IPS-18c (cell line): Measurements from ENCODE around the gene IL17RA.

Source experiments
- H3K4me3 ChIP-seq: 2 replicates; pipeline ENCODE4 v1.7.0; 2013; ENCODE audit warnings: low read depth, mild to moderate bottlenecking, low read length, moderate library complexity; ENCODE audit not compliant: insufficient read depth
- H3K9me3 ChIP-seq: one replicate; pipeline ENCODE4 v1.6.1; 2013; ENCODE audit warnings: mild to moderate bottlenecking, low read length, moderate library complexity; ENCODE audit not compliant: control insufficient read depth, insufficient read depth

Gene IL17RA

GRCh38 chr22:17113600-17113999 is 28.8 kb downstream of the IL17RA start:
- no peak overlapping the region for H3K4me3 ChIP-seq
- H3K9me3 ChIP-seq: no peaks in the 10 kb centered on the region

DNA sequence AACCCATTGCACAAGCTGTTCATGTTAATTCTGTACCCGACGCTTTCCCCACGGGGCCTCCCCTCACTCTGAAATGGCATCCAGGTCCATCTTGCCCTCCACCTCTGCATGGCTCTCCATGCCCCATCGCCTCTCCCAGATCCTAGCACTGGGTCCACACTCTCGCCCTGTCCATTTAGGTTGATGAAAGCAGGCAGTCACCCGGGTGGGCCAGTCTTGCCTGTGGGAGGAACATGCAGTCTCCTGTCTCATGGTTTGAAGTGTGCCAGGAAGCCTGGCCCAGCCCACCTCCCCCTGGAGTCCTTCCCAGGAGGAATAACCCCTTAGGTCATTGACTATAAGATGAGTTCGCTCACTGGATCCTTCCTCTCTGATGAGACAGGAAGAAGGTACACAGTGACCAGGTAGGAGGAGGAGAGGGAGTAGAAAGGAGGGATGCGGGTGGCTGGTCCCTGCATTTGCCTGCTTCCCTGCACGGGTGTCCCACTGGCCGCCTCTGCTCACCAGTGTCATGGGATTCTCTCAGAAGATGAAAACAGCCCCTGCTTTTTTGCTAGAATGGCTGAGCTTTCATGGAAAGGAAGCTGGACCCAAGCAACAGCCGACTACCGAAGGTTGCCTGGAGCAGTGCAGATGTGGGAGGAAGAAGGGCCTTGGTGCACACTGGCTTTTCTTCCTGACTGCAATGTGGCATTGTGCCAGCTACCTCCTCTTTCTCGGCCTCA is 29.5 kb downstream of the IL17RA start:
- H3K4me3 ChIP-seq: no peak overlapping the region
- H3K9me3 ChIP-seq: no peaks in the 10 kb centered on the region

DNA sequence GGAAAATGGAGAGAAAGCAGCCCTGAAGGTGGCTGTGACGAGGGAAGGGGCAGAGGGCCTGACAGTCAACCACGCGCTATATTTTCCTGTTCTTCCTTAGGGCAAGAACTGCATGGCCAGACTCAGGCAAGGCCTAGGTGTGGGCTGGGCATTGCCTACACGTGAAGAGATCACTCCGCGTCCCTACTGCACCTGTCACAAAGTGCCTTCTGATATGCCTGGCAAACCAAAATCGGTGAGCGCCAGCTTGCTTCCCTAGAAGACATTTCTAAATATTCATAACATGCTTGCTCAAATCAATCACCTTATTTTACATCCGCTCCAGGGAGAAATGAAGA is 30.1 kb downstream of the IL17RA start:
- no peaks in the 10 kb centered on the region for H3K9me3 ChIP-seq
- no peak overlapping the region for H3K4me3 ChIP-seq

DNA sequence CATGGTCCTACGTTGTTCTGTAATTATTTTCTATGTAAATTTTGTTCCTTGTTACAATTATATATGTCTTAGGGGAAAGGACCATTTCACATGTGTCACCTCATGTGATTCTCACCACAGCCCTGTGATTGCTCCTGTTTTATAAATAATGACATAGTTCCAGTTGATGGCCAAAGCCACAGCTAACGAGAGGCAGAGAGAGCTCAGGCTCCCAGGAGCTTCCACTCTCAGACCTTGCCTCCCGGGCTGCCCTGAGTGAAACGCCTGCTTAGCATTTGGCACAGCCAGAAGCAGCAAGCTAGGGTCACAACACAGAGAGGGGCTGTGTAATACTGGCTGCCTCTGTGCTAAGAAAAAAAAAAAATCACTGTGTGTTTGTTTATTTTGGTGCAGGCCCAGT is 30.4 kb downstream of the IL17RA start:
- Histone ChIP-seq H3K4me3 (no peak overlapping the region), H3K9me3 (no peaks in the 10 kb centered on the region)

DNA sequence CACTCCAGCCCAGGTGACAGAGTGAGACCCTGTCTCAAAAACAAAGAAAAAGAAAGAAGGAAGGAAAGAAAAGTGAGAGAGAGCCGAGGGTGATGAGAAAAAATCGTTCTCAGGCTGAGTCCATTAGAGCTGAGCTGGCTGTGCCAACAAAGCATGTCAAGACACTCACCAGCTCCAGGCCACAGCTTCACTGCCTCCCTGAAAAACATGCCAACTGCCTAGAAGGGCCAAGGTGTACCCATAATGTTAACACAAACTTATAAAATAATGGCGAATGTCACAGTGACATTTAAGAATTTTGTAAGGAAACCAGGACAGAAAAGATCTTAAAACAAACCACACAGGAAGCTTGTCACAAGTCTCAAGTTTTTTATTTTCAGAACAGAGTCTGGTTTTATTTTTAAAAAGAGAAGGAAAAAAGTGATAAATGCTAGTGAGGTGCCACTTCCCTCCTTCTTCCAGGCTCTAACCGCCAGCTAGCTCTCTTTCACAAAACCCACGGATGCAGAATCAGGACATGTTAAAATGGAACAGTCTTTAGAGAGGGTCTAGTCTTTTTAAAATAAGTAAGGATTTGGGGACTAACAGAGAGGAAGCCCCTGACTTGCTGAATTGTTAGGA is 31.3 kb downstream of the IL17RA start:
- Histone ChIP-seq H3K4me3 (no peak overlapping the region), H3K9me3 (no peaks in the 10 kb centered on the region)

- no peaks in the 10 kb centered on the region for H3K9me3 ChIP-seq
- peak overlapping the region; percentile 24; the same call in 1 of the 2 replicates for H3K4me3 ChIP-seq
These were observed 32.0 kb downstream of the IL17RA start for GRCh38 chr22:17116572-17117330.

DNA sequence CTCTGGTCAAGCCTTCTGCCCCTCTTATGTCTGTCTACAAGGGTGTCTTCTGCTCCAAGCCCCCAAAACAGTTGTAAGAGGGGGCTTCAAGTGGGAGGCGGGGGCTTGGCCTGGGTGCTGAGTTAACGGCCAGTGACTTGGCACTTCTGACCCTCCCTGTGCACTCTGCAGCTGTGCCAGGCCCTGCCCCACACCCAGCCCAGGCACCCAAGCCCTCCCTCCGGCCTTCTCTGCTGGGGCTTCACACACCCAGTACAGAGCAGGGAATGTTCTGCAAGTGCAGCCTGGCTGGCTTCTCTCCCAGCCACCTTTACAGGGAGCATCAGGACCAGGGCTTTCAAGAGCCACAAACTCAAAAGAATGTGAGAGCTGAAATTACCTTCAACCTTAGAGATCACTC is 32.6 kb downstream of the IL17RA start:
- H3K4me3 ChIP-seq: peak overlapping the region; percentile 24; the same call in 1 of the 2 replicates
- no peaks in the 10 kb centered on the region for H3K9me3 ChIP-seq

GRCh38 chr22:17117890-17118289 is 33.1 kb downstream of the IL17RA start:
- H3K4me3 ChIP-seq: no peak overlapping the region

DNA sequence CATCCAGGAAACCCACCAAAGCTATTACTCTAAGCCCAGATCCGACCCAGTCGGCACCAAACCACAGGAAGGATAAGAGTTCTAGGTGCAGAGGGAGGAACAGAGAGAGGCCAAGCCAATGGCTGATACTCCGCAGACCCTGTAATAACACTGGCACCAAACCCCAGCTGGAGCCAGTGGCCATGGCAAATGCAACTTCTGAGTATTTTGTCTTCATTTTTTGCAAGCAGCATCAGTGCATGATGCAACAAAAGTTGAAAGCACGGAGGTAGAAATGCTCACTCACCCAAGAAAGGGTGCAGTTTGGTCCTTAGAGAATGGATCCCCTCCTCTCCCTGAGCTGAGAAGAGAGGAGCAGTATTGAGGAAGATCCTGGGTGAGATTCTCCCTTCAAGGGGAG is 33.5 kb downstream of the IL17RA start:
- Histone ChIP-seq H3K4me3 (no peak overlapping the region), H3K9me3 (no peaks in the 10 kb centered on the region)

More at GRCh38 chr22:17117890-17118289, 33.1 kb downstream of the IL17RA start:
- no peaks in the 10 kb centered on the region for H3K9me3 ChIP-seq

- no peak overlapping the region for H3K4me3 ChIP-seq
These were observed 34.8 kb downstream of the IL17RA start for GRCh38 chr22:17119481-17120202.

DNA sequence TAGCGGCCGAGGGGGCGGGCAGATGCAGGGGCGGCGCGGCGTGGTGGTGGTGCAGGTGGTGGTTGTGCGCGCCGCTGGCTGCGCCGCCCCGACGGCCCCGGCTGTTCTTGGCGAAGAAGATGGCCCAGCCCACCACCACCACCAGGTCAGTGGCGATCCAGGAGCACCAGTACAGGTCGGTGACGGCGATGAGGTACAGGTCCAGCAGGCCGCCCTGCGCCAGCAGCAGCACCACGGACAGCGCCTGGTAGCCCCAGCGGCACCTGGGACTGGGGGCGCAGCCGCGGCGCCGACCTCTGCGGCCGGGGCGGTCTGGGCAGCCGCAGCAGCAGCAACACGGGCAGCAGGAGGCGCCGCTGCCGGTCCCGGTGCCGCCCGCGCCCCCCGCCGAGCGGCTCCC is 35.5 kb downstream of the IL17RA start:
- peak overlapping the region; percentile 73; the same call in 1 of the 2 replicates for H3K4me3 ChIP-seq

More at GRCh38 chr22:17119481-17120202, 34.8 kb downstream of the IL17RA start:
- no peaks in the 10 kb centered on the region for H3K9me3 ChIP-seq

GRCh38 chr22:17120711-17121232 is 36.0 kb downstream of the IL17RA start:
- H3K4me3 ChIP-seq: peak overlapping the region; percentile 73
- H3K9me3 ChIP-seq: no peaks in the 10 kb centered on the region

More for the DNA sequence above, 35.5 kb downstream of the IL17RA start:
- H3K9me3 ChIP-seq: no peaks in the 10 kb centered on the region

- Histone ChIP-seq H3K4me3 (peak within 1 kb of the TSS; percentile 73), H3K9me3 (no peaks in the 10 kb centered on the region)
These were observed 36.7 kb downstream of the IL17RA start, which contains the start of gene TMEM121B for GRCh38 chr22:17121233-17122195. Gene TMEM121B, minus strand, starts transcription at chr22:17121360. Its CDS starts 233 bp downstream, at chr22:17121127.

DNA sequence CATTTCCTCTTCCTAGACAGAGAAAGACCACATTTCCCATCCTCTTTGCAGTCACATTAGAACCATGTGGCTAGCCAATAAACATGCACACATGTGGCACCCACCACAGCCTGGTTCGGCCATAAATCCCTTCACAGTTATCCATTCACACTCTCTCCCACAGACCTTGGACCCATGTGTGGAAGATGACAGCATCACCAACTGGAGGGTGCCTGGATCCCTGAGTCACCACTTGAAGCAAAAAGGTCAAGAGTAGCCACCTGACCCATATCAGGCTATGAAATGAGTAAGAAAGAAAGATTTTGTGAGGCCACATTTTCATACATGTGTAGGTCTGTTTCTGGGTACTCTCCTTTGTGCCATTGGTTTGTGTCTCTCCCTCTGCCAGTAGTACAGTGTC is 45.4 kb downstream of the IL17RA start:
- H3K9me3 ChIP-seq: no peaks in the 10 kb centered on the region

DNA sequence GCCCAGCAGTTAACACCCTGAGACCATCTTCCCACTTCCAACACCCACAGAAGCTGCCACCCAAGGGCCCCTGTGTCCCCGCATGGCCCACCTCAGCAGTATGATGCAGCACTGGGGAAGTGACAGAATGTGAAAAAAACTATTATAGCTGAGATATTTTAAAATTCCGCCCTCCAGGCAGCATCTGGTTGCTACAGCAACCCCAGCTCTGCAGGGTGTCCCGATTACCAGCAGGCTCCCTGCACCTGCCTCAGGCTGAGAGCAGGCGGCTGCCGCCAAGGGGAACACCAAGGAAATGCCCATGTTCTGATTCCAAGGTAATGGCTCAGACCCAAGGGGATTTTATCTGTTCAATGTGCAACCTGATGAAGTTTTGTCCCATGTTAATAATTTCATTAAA is 46.9 kb downstream of the IL17RA start:
- Histone ChIP-seq H3K4me3 (no peak overlapping the region), H3K9me3 (no peaks in the 10 kb centered on the region)

More for the DNA sequence above, 45.4 kb downstream of the IL17RA start:
- no peak overlapping the region for H3K4me3 ChIP-seq

DNA sequence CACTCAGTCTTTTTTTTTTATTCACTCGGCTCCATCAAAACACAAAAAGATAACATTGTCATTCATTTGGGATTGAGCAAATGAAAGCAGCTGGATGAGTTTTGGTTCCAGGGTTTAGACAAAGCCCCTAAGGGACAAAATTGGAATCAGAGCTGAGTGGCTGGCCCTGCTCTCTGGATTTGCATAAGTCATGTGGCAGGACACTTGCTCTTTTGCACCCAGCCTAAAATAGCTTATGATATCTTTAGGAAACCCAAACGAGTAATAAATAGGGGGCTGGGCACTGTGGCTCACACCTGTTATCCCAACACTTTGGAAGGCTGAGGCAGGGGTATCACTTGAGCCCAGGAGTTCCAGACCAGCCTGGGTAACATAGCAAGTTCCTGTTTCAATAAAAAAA is 47.3 kb downstream of the IL17RA start:
- H3K4me3 ChIP-seq: no peak overlapping the region

More for the DNA sequence above, 47.3 kb downstream of the IL17RA start:
- H3K9me3 ChIP-seq: no peaks in the 10 kb centered on the region
